ENCODE measurements around the gene CABYR.

CABYR gene

DNA sequence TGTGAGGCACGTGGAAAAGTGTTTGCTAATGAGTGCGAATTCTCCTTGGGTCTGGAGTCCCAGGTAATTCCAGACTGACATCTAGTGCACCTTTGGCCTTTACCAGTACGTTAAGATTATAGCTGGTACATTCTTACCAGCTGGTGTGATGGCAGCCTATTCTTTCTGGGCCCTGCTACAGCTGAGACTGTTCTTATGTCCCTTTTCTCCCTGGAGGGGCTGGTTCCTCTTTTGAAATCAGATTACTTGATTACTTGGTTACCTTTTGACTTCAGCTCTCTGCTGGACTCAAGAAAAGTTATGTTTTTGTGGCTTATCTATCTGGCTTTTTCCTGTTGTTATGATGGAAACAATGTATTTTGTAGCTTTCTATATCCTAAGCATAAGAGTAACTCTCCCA lies 14.5 kb downstream of the CABYR start:
- no peak overlapping the region for H3K4me3 ChIP-seq (ENCODE audit: low read depth, low read length)
- TF ChIP-seq, protein P1, sequence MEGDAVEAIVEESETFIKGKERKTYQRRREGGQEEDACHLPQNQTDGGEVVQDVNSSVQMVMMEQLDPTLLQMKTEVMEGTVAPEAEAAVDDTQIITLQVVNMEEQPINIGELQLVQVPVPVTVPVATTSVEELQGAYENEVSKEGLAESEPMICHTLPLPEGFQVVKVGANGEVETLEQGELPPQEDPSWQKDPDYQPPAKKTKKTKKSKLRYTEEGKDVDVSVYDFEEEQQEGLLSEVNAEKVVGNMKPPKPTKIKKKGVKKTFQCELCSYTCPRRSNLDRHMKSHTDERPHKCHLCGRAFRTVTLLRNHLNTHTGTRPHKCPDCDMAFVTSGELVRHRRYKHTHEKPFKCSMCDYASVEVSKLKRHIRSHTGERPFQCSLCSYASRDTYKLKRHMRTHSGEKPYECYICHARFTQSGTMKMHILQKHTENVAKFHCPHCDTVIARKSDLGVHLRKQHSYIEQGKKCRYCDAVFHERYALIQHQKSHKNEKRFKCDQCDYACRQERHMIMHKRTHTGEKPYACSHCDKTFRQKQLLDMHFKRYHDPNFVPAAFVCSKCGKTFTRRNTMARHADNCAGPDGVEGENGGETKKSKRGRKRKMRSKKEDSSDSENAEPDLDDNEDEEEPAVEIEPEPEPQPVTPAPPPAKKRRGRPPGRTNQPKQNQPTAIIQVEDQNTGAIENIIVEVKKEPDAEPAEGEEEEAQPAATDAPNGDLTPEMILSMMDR (IDR thresholded peaks at IDR 0.05; ENCODE audit: low read depth, low read length, missing control alignments) = no peak
- DNase-seq (ENCODE audit: low read depth) = no peak

DNA sequence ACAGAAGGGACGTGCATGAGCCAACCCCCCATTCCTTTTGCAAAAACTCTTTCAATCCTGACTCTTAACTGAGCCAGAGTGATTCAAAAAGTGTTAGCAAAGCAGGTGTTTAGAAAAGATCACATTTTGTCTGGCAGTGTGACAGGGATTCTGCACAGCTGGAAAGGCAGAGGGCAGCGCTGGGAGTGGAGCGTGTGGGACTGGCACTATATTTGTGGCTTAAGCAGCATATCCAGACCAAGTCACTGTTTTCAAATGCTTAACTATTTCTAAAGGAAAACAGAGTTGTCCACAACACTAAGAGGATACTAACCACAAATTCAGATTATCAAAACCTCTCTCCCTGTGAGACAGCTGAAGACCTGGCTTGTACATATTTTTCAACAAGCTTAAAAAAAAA lies 19.0 kb downstream of the CABYR start:
- DNase-seq (ENCODE audit: low read depth) = no peak
- TF ChIP-seq, protein P1 (IDR thresholded peaks at IDR 0.05; ENCODE audit: low read depth, low read length, missing control alignments) = no peak
- no peak overlapping the region for H3K4me3 ChIP-seq (ENCODE audit: low read depth, low read length)

DNA sequence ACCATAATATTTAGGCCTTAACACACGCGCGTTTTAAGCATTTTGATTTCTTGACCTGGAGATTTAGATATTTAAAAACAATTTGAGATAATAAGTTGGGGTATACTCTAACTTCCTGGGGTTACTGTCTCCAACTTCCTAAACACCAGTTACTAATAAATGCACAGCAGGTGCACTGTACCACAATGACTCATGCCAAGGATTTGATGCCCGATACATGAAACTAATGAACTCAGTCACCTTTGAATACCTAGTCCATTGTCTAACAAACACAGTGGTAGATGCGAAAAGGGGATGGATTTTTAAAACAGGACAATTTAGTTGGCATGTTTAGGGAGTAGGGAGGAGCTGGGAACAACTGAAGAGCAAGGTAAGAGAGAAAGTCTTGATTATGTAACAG lies 21.2 kb downstream of the CABYR start:
- DNase-seq (ENCODE audit: low read depth) = no peak
- TF ChIP-seq, protein P1 (IDR thresholded peaks at IDR 0.05; ENCODE audit: low read depth, low read length, missing control alignments) = no peak
- H3K4me3 ChIP-seq (ENCODE audit: low read depth, low read length) = no peak overlapping the region

DNA sequence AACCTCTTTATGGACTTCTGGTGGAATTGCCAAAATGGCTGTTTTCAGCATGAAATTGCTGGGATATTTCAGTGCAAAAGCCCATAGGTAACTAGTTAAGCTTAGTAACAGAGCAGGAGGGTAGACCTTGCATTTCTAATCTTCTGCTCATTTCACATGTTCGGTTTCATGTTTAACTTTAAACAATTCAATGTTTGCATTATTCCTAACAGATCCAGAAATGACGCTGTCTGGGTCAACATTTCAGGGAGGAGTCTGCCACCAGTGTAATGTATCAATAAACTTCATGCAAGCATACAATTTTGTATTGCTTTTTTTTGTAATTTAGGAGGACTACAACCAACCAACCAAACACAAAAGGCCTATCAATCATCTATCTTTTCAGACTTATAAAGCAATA lies 22.4 kb downstream of the CABYR start:
- TF ChIP-seq, protein P1 (IDR thresholded peaks at IDR 0.05; ENCODE audit: low read depth, low read length, missing control alignments) = no peak
- no peak for DNase-seq (ENCODE audit: low read depth)
- no peak overlapping the region for H3K4me3 ChIP-seq (ENCODE audit: low read depth, low read length)

DNA sequence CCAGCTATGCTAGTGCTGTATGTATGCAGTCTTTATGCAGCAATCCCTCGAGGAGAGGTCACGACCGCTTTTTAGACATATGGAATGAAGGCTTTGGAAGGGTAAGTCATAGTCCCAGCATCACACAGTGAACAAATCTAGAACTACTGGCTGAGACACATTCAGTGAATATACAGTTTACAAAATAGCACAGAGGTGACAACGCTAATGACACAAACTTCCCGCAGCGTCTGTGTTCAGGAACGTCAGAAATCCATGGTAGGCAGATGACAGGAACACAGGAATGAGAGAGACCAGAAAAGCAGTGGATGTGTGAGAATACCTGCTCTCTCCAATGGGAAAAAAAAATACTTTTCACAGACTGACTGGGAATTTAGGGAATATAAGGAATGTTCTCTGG lies 29.6 kb downstream of the CABYR start:
- no peak overlapping the region for H3K4me3 ChIP-seq (ENCODE audit: low read depth, low read length)
- no peak for DNase-seq (ENCODE audit: low read depth)
- TF ChIP-seq, protein P1 (IDR thresholded peaks at IDR 0.05; ENCODE audit: low read depth, low read length, missing control alignments) = no peak

DNA sequence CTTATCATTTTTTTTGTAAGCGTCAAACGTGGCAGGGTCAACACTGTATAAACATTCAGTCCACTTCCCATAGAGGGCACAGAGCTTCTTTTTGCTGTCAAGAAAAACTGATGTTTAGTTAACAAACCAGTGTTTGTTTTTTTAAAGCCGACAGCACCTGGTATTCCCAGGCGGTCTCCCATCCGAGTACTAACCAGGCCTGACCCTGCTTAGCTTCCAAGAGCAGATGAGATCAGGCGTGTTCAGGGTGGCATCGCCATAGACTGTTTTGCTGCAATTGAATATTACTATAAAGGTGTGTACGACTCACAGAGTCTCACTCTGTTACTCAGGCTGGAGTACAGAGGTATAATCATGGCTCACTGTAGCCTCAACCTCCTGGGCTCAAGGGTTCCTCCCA lies 31.5 kb downstream of the CABYR start:
- no peak overlapping the region for H3K4me3 ChIP-seq (ENCODE audit: low read depth, low read length)
- DNase-seq (ENCODE audit: low read depth) = no peak
- TF ChIP-seq, protein P1 (IDR thresholded peaks at IDR 0.05; ENCODE audit: low read depth, low read length, missing control alignments) = no peak

DNA sequence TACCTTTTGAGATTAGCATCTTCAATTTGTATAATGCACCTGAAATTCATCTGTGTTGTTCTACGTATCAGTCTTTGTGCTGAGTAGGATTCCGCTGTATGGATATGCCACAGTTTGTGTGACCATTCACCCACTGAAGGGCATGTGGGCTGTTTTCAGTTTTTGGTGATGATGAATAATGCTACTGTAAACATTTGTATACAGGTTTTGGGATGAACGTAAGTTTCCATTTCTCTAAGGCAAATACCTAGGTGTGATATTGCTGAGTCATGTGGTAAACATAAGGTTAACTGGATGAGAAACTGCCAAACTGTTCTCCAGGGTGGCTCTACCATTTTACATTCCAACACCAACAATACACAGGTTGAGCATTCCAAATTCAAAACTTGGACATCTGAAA lies 35.1 kb downstream of the CABYR start:
- TF ChIP-seq, protein P1 (IDR thresholded peaks at IDR 0.05; ENCODE audit: low read depth, low read length, missing control alignments) = no peak
- DNase-seq (ENCODE audit: low read depth) = no peak
- no peak overlapping the region for H3K4me3 ChIP-seq (ENCODE audit: low read depth, low read length)

Measured in GM12864 (cell line).